Central memory CD8-positive, alpha-beta T cell (primary cell): Measurements from ENCODE around the gene SHROOM3.

Source experiments
- ATAC-seq: fragments of 150-1000 bp; cut with Tn5 transposase; replicated peaks from 2 replicates; pipeline ENCODE4 v1.10.0; 2022; ENCODE audit warnings: mild to moderate bottlenecking, moderate FRiP score, moderate number of reproducible peaks; ENCODE audit not compliant: poor library complexity, severe bottlenecking; ENCODE audit errors: extremely low read depth
- DNase-seq, 2 donors: peaks; one replicate each; pipeline ENCODE4 v3.0.0; 2021; ENCODE audit warnings: low spot score in 2 of 2
- H3K27ac Mint-ChIP-seq: one replicate; pipeline ENCODE4 v1.8.0; 2022; ENCODE audit warnings: low read depth, mild to moderate bottlenecking, moderate library complexity, mixed read lengths
- H3K27me3 Mint-ChIP-seq: one replicate; pipeline ENCODE4 v1.8.0; 2022; ENCODE audit warnings: mixed read lengths
- H3K36me3 Mint-ChIP-seq: one replicate; pipeline ENCODE4 v1.8.0; 2022; ENCODE audit warnings: mild to moderate bottlenecking, moderate library complexity, mixed read lengths; ENCODE audit not compliant: insufficient read depth
- H3K4me1 Mint-ChIP-seq: one replicate; pipeline ENCODE4 v1.8.0; 2022; ENCODE audit warnings: mixed read lengths
- H3K4me3 Mint-ChIP-seq: one replicate; pipeline ENCODE4 v1.8.0; 2022; ENCODE audit warnings: mild to moderate bottlenecking, moderate library complexity, mixed read lengths
- H3K9me3 Mint-ChIP-seq: one replicate; pipeline ENCODE4 v1.8.0; 2022; ENCODE audit warnings: mixed read lengths

The SHROOM3 gene

GRCh38 chr4:76751612-76752343 lies 316.7 kb downstream of the SHROOM3 start:
- Mint-ChIP-seq H3K9me3 (peaks cover 8% of the 10 kb centered on the region), H3K27me3 (peaks cover 72% of the 10 kb centered on the region), H3K36me3 (no peaks in the 10 kb centered on the region), H3K27ac (no peak overlapping the region), H3K4me1 (no peaks in the 10 kb centered on the region), H3K4me3 (no peak overlapping the region)
- DNase-seq (no peak), ATAC-seq (no peak)

DNA sequence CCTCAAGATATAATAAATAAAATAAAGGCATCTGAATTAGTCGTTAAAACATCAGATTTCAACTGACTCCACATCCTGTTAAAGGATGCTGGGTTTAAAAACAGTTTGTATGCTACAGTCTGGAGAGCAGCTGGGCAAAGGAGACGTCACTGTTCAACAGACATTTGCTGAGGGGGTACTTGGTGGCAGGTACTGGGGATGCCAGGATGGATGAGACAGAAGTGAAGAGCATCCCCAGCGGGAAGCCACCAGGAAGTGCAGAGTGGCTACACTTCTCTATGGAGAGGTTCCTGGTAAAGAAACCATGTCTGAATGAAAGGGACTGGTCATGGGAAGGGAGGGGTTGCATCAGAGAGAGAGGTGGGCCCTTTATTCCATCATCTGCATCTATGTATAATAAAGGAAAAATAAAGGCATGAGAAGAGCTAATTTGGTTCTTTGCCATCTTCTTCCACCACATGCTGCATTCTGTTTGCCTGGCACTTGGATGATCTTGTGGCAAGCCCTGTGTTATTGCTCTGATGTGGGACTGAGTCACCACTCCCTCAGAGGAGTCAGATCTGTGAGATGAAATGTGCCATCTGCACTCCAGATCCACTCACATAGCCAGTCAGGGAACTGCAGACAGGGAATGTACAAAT lies 318.0 kb downstream of the SHROOM3 start:
- H3K4me3 Mint-ChIP-seq = no peak overlapping the region
- no peak for DNase-seq
- peaks cover 80% of the 10 kb centered on the region for H3K27me3 Mint-ChIP-seq
- H3K27ac Mint-ChIP-seq = no peak overlapping the region
- no peak for ATAC-seq
- no peaks in the 10 kb centered on the region for H3K36me3 Mint-ChIP-seq
- H3K4me1 Mint-ChIP-seq = no peaks in the 10 kb centered on the region
- peaks cover 8% of the 10 kb centered on the region for H3K9me3 Mint-ChIP-seq

DNA sequence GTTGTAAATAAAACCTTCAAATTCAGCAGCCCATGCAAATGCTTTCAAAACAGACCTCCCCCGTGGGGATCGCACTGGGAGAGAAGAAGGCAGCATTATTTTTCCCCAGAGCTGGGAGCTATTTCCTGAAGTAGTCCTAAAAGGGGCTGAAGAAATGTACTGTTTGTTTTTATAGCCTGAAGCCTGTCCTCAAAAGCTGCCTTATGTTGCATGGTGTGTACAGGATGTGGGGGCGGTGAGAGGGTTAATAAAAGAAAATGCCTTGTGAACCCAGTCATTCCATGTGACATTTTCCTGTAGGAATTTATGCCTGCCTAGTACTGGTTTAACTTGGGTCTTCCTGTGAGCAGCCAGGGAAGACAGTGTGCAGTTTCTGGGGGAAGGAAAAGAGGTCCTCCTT lies 318.8 kb downstream of the SHROOM3 start:
- Mint-ChIP-seq H3K27ac (no peak overlapping the region), H3K4me1 (no peaks in the 10 kb centered on the region), H3K4me3 (no peak overlapping the region), H3K36me3 (no peaks in the 10 kb centered on the region), H3K9me3 (peaks cover 8% of the 10 kb centered on the region), H3K27me3 (peaks cover 71% of the 10 kb centered on the region)
- no peak for DNase-seq
- no peak for ATAC-seq

GRCh38 chr4:76754439-76754838 lies 319.4 kb downstream of the SHROOM3 start:
- H3K27me3 Mint-ChIP-seq = peaks cover 70% of the 10 kb centered on the region

GRCh38 chr4:76755756-76756155 lies 320.7 kb downstream of the SHROOM3 start:
- ATAC-seq (no peak), DNase-seq (no peak)
- H3K27me3 Mint-ChIP-seq = peaks cover 70% of the 10 kb centered on the region
- H3K4me1 Mint-ChIP-seq = no peaks in the 10 kb centered on the region
- no peak overlapping the region for H3K4me3 Mint-ChIP-seq
- no peak overlapping the region for H3K27ac Mint-ChIP-seq
- H3K36me3 Mint-ChIP-seq = no peaks in the 10 kb centered on the region
- peaks cover 8% of the 10 kb centered on the region for H3K9me3 Mint-ChIP-seq

More at GRCh38 chr4:76754439-76754838, 319.4 kb downstream of the SHROOM3 start:
- no peaks in the 10 kb centered on the region for H3K4me1 Mint-ChIP-seq
- H3K36me3 Mint-ChIP-seq = no peaks in the 10 kb centered on the region
- H3K9me3 Mint-ChIP-seq = peaks cover 8% of the 10 kb centered on the region
- no peak overlapping the region for H3K27ac Mint-ChIP-seq
- no peak for ATAC-seq
- DNase-seq = no peak
- H3K4me3 Mint-ChIP-seq = no peak overlapping the region

GRCh38 chr4:76756416-76756815 lies 321.4 kb downstream of the SHROOM3 start:
- H3K27ac Mint-ChIP-seq = no peak overlapping the region
- no peaks in the 10 kb centered on the region for H3K36me3 Mint-ChIP-seq
- no peaks in the 10 kb centered on the region for H3K4me1 Mint-ChIP-seq
- H3K9me3 Mint-ChIP-seq = peaks cover 7% of the 10 kb centered on the region
- DNase-seq = no peak
- ATAC-seq = no peak
- no peak overlapping the region for H3K4me3 Mint-ChIP-seq
- peaks cover 72% of the 10 kb centered on the region for H3K27me3 Mint-ChIP-seq

DNA sequence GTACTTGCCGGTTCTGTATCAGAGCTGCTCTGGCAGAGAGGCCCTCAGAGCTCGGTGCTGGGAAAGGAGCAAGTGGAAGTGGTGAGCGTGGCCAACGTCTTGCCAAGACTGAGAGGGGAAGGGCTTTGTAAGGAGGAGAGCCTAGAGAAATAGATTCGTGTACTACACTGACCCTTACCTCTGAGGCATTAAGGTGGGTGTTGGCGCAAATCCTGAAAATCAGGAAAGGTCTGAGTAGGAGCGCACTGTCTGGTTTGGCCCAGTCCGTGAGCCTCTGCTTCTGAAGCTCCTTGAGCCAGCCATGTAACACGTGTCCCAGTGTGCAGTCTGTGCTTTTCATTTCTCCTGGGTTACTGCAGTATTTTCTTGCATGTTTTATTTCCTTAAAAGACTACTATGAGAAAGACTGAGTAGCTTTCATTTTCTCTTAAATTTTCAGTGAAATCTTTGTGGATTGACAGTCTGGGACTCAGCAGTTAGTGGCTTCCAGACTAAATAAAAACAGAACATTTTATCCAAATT lies 322.4 kb downstream of the SHROOM3 start:
- Mint-ChIP-seq H3K4me3 (no peak overlapping the region), H3K9me3 (no peaks in the 10 kb centered on the region), H3K27ac (no peak overlapping the region), H3K27me3 (peaks cover 72% of the 10 kb centered on the region), H3K36me3 (no peaks in the 10 kb centered on the region), H3K4me1 (no peaks in the 10 kb centered on the region)
- DNase-seq (no peak), ATAC-seq (no peak)

DNA sequence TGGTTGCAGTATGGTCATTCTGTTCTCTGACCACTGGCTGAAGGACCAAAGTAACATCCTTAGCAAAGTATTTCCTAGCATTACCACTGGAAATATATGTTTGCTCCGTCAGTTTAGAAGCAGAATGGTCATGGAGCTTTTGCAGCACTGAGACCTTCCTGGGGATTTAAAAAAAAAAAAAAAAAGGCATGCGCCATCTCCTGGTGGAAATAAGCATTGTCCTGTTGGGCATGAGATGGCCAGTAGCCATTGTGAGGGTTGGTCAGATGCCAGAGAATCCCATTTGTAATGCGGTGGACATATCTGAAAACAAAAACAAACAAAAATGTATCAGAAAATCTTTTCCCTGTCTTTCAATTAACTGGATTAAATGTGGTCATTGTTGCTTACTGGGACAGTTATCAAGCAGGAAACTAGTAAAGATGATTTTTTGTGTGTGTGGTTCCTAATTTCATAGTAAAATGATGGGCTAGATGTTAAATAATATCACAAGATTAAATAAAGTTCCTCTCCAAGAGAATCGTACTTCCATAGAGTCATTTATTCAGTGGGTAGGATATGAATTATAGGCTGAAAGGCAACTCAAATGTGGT lies 323.4 kb downstream of the SHROOM3 start:
- Mint-ChIP-seq H3K27ac (no peak overlapping the region), H3K27me3 (peaks cover 70% of the 10 kb centered on the region), H3K4me1 (no peaks in the 10 kb centered on the region), H3K4me3 (no peak overlapping the region), H3K9me3 (no peaks in the 10 kb centered on the region), H3K36me3 (no peaks in the 10 kb centered on the region)
- no peak for ATAC-seq
- DNase-seq = no peak

- H3K36me3 Mint-ChIP-seq = no peaks in the 10 kb centered on the region
- H3K4me3 Mint-ChIP-seq = no peak overlapping the region
- DNase-seq (no peak), ATAC-seq (no peak)
- no peak overlapping the region for H3K27ac Mint-ChIP-seq
- H3K4me1 Mint-ChIP-seq = no peaks in the 10 kb centered on the region
- no peaks in the 10 kb centered on the region for H3K9me3 Mint-ChIP-seq
- peaks cover 69% of the 10 kb centered on the region for H3K27me3 Mint-ChIP-seq
Observed at GRCh38 chr4:76758996-76759395, 324.0 kb downstream of the SHROOM3 start.

DNA sequence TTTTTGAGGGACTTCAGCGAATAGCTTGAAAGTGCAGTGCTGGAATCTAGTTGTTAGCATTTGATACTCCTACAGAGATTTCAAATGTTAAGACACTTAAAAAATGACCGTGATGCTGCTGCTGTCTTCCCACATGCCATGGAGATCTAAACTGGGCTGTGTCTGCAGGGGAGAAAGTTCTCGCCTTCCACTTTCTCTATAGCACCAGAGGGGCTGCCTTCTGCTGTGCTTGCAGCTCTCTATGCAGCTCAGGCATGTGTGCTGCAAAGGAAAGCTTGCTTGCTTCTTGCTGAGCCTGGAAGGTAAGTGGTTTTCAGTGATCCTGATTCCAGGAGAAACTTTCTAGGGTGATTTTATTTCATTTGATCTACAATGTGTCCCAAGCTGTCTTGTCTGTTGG lies 325.2 kb downstream of the SHROOM3 start:
- ATAC-seq = no peak

DNA sequence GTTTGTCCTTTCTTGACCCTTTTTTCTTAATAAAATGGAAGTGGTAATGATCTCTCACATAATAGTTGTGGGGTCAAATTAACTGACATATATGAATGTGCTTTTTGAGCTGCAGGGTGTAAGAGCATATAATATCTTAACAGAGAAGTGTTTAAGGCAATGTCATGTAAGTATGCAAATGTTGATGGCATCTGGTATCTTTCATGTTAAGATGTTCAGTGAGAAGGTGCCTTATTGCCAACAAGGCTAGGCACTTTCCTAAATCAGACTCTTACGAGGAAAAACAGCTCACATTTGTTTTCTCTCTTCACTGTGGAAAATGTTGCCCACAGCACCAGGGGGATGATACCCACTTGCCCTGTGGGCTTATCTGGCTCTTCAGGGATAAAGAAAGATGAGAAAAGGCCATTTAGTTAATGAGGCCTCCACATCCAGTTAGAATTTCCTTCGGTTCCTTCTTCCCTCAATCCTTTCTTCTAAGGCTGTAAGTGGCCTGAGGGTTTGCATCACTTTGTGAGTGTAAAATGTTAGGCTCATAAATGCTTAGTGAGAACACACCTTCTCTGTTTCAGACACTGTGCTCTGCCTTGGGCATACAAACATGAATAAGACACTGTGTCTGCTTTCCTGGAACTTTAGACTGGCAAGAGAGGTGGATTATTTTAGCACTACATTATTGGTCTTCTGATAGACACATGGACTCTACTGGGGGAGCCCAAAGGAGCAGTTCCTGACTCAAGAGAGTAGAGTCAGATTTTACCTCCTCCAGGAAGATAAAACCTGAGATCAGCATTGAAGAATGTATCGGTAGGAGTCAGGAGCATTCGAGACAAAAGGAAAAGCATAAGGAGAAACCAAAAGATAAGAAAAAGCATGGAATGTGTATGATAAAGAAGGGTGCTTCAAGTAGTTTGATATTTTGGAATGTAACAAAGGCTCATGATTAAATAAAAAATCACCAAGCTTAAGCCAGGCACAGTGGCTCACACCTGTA lies 327.4 kb downstream of the SHROOM3 start:
- Mint-ChIP-seq H3K9me3 (no peaks in the 10 kb centered on the region), H3K36me3 (no peaks in the 10 kb centered on the region), H3K4me1 (no peaks in the 10 kb centered on the region), H3K4me3 (no peak overlapping the region), H3K27me3 (peaks cover 77% of the 10 kb centered on the region), H3K27ac (no peak overlapping the region)
- no peak for ATAC-seq
- DNase-seq = no peak

More for the DNA sequence above, 325.2 kb downstream of the SHROOM3 start:
- Mint-ChIP-seq H3K9me3 (no peaks in the 10 kb centered on the region), H3K36me3 (no peaks in the 10 kb centered on the region), H3K27ac (no peak overlapping the region), H3K4me1 (no peaks in the 10 kb centered on the region), H3K27me3 (peaks cover 76% of the 10 kb centered on the region), H3K4me3 (no peak overlapping the region)
- DNase-seq = no peak

GRCh38 chr4:76764251-76764650 lies 329.2 kb downstream of the SHROOM3 start:
- no peak overlapping the region for H3K4me3 Mint-ChIP-seq
- peaks cover 80% of the 10 kb centered on the region for H3K27me3 Mint-ChIP-seq
- no peaks in the 10 kb centered on the region for H3K36me3 Mint-ChIP-seq
- H3K27ac Mint-ChIP-seq = no peak overlapping the region
- no peaks in the 10 kb centered on the region for H3K4me1 Mint-ChIP-seq
- H3K9me3 Mint-ChIP-seq = no peaks in the 10 kb centered on the region
- no peak for DNase-seq
- no peak for ATAC-seq
